HG03103 (cell line): ENCODE data around the gene EPHB1.

Source experiments
- ATAC-seq: cut with Tn5 transposase; IDR thresholded peaks from one replicate; pipeline ENCODE4 v1.9.1; 2021; ENCODE audit warnings: low read depth; ENCODE audit not compliant: unreplicated experiment

Gene EPHB1

DNA sequence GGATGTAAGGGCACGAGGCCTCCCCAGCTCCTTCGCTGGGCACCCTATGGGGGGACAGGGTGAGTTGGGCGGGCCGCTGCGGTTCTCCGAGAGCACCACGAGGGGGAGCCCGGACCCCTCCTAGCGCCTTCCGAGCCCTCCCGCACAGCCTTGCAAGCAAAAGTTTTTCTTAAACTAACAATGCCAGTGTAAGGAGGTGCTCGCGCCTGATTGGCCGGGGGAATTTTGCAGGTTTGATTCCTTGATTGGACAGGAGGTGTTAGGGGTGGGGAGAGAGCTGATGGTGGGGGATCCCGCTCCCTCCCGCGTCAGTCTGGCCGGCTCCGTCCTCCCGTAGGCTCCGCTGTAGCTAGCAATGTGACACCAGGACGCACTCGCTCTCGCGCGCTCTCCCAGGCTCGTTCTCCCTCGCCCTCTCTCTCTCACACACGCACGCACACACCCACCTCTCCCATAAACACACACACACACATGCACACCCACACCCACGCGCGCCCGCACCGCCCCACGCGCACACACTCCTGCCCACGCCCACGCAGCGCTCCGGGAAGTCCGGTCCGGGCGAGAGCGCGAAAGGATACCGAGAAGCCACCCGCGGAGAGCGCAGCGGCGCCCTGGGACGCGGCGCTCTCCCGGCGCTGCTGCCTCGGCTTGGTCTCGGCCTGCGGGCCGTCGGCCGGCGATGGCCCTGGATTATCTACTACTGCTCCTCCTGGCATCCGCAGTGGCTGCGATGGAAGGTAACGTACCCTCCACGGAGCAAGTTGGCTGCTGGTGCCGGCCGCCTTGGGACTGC is at the start of gene EPHB1:
Gene EPHB1 (plus strand): TSS at position 311 of the 796 bp plus-strand sequence.
- peak; percentile 77 for ATAC-seq

- ATAC-seq: no peak
Measured at GRCh38 chr3:134748698-134749097, 46.4 kb upstream of the EPHB1 start.

DNA sequence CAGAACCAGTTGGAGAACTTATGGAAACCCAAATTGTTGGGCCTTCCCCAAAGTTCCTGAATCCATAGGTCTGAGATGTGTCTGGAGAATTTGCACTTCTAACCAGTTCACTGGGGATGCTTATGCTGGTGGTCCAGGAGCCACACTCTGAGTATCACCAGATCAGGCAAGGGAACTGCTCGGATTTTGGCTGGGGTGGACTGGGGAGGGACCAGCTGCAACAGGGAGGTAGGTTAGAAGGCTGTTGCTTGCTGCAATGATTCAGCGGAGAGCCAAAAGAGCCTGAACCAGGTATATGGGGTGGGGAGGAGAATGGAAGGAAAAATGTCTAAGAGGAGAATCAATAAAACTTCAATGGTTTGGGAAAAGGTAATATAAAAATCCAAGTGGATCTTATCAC is 45.9 kb upstream of the EPHB1 start:
- ATAC-seq: no peak

DNA sequence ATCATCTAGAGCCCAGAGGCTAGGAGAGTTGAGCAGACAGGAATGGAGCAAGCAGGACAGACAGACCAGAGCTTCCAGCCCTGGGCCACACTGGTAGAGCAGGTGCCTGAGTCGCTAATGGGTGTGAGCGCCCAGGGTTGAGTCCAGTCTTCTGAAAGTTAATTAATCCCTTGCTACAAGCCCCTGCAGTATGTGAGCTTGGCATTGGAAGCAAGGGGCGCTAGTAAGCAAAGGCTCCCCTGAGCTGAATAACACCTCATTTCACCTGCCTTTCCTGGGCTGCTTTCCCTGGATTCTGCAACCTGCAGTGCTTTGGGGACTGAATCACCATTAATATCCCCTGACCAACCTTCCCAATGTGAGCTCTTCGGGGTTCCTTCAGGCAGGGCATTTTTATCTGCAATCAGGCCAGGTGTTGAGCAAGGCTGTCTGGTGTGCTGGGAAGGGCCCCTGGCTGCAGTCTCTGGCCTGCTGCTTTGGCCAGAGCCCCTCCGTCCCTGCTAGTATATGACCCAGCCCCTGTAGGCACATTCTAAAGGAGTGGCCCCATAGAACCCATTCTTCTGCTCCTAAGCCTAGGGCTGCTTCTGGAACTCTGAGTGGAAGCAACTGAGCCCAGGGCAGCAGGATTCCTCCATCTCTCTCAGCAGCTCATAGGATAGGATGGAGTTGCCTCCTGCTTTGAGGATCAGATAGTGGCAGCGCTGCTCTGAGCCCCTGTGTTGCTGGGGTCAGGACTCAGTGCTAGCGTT is 45.1 kb upstream of the EPHB1 start:
- ATAC-seq: no peak

GRCh38 chr3:134751831-134752230 is 43.2 kb upstream of the EPHB1 start:
- no peak for ATAC-seq

GRCh38 chr3:134752761-134753461 is 42.1 kb upstream of the EPHB1 start:
- no peak for ATAC-seq

GRCh38 chr3:134753999-134754742 is 40.9 kb upstream of the EPHB1 start:
- no peak for ATAC-seq

GRCh38 chr3:134754768-134755559 is 40.1 kb upstream of the EPHB1 start:
- peak; percentile 87 for ATAC-seq

- ATAC-seq: no peak
Measured at GRCh38 chr3:134755821-134756220, 39.2 kb upstream of the EPHB1 start.

DNA sequence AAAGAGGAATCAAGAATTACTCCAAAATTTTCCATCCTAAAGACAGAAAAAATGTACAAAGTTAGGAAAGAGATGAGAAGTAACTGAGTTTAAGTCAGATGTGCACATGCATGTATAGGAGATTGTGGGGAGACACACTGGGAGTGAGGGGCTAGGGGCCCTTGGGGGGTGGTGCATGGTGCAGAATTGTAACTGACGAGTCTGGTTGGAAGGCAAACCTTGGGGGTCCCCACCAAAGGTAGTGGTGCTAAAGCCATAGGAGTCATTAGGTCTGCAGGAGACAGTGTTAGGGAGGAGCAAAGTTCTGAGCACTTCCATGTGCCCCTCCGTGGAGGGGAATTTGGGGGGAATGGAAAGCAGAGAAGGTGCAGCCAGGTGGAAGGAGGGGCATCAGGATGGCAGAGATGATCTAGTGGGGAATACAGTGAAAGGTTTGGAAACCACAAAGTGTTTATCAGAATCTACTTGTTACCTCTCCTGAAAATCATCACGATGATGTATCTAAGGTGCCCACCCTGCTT is 37.5 kb upstream of the EPHB1 start:
- no peak for ATAC-seq

DNA sequence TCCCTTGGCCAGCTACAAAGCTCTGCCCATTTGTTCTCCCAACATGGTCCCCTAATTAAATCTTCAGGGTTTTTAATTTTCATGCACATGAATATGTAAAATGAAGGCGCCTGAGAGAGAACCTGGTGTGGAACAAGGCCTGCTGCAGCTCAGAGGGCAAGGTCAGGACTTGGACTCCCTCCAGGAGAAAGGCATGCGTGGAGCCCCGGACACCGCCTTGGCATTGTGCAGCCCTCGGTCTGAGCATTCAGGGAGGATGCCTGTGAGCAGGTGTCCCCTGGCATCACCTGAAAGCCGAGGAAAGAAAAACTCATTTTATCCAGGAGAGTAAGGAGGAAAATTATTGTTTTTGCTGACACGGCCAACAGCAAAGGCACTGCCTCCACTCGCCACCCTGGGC is 33.8 kb upstream of the EPHB1 start:
- ATAC-seq: no peak

DNA sequence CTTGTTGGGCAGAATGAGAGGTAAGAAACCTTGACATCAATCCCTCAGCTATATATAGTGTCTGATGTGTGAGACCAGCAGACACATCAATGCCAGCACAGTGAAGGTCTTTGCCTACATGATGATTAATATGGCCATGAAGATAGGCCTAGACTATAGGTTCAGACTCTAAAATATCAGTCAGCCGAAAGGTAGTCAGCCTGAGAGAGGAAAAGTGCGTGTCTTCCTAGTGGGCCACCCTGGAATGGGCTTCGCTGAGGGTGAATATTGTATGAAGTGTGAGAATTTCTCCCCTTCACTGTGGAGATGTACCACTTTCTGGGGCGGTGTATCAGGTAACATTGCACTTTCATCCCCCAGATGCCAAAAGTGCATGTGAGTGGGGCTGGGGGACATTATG is 33.0 kb upstream of the EPHB1 start:
- ATAC-seq: no peak

GRCh38 chr3:134765468-134765867 is 29.6 kb upstream of the EPHB1 start:
- ATAC-seq: no peak

- ATAC-seq: no peak
Measured at GRCh38 chr3:134766290-134766689, 28.8 kb upstream of the EPHB1 start.

DNA sequence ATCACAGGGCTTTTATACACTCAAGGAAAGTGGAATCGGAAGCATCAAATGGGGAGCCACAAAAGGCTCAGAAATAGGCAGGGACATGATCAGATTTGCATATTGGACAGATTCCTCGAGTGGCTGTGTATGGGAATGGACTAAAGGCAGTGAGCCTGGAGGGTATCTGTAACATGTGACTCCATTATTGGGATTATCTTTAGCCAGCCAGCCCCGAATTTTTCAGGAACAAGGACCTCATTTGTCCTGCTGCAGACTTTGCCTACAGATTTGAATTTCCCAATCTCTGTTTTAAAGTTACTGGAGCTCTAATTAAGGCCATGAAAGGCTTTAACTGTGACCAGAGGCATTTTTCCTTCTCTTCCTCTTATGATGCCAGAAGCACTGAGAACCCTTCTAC is 26.9 kb upstream of the EPHB1 start:
- ATAC-seq: no peak

DNA sequence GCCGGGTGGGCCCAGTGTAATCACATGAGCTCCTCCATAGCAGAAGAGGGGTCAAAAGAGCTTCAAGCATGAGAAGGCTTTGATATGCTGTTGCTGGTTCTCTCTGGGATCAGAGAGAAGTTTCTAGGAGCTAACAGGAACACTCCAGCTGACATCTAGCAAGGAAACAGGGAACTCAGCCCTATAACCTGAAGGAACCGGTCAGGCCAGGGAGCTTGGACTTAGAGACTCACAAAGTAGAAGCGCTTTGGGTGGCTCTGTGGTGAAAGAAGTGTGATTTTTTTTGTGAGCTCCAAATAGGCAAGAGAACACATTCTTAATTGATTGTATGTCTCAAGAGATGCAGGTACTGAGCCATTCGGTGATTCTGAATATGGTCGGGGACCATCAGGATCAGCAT is 26.2 kb upstream of the EPHB1 start:
- ATAC-seq: no peak

DNA sequence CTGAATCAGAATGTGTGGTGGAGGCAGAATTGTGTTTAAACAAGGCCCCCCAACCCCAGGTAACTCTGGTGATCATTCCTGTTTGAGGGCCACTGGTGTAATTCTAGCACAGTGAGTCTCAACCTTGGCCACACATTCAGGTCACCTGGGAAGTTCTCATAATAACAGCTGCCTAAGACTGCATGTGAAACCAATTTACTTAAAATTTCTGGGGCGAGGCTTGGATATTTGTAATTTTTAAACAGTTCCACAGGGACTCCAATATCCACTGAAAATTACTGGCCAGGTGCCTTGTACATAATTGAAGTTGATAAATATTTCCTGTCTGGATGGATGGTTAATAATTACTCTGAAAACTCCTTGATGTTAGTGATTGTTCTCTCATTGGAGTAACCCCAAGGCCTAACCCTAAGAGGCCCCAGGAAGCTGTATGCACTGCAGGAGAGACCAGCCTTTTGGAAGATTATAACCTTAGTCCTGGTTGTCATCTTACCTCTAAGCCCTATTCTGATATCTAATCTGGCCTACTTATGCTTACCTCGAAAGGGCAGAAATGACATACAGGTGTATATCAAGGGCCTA is 25.7 kb upstream of the EPHB1 start:
- ATAC-seq: no peak

DNA sequence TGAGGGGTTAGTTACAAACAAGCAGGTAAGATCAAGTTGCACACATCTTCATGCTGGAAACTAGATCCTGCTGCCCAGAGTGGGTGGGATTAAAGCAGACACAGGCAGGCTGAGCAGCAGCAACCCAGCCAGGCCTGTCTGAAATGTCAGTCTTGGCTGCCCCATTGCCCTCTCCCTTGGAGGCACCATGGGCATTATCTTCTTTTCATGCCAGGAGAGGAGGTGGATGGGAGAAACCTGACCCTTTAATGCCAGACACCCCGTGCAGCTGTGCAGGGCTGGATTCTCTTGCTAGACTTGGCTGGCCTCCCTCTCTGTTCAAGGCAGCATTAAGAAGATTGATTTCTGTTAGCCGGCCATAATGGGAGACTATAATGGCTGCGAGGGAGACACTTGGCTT is 23.0 kb upstream of the EPHB1 start:
- no peak for ATAC-seq

GRCh38 chr3:134772591-134772990 is 22.5 kb upstream of the EPHB1 start:
- no peak for ATAC-seq
